ENCODE data around the gene MCOLN1.

The MCOLN1 gene

DNA sequence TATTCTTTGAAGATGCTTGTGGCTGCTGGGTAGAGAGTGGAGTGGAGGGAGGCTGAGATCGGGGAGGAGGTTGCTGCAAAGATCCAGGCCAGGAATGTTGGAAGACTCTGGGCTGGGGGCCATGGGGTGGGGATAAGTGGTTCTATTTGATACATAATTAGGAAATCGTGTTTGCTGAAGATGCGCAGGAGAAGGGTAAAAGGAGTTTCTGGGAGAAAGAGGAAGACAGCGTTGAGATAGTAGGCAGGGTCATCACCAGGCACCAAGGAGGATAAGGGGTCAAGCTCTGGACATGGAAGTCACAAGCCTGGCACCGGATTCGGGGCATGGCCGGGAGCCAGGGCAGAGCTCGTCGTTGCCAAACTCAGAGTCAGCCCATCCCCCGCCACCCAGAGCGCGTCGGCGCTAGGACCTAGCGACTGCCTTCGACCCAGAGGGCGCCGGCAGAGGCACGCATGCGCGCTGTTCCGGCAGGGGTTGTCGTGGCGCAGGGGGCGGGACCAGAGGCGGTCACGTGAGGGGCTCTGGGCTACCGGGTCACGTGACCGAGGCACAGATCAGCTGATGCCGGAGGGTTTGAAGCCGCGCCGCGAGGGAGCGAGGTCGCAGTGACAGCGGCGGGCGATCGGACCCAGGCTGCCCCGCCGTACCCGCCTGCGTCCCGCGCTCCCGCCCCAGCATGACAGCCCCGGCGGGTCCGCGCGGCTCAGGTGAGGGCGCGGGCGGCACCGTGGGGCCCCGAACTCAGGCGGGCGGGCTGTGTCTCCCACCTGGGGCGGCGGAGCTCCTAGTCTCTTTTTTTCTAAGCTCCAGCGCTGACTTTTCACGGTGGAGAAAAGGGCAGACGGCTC lies at the start of gene MCOLN1:
Gene MCOLN1 (plus strand): TSS at position 553 of the 851 bp plus-strand sequence. CDS start 127 bp downstream, at position 680.
- peak; percentile 99 for DNase-seq

DNA sequence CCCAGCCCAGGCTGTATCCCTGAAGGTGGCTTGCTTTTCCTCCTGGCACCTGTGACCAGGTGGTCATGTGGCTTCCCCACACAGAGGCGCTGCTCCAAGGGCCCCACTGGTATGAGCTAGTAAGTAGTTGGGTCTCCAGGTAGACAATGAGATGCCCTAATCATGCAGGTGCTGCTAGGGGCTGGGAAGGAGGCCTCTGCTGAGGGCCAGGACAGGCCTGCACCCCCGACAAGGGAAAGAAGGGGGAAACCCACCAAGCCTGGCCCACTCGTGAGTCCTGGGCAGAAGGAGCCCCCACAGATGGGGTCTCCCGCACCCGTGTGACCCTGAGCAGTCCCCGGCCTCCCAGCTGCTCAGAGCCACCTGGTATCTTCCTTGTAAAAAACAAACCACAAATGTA lies 46.8 kb upstream of the MCOLN1 start:
- DNase-seq, result no peak

DNA sequence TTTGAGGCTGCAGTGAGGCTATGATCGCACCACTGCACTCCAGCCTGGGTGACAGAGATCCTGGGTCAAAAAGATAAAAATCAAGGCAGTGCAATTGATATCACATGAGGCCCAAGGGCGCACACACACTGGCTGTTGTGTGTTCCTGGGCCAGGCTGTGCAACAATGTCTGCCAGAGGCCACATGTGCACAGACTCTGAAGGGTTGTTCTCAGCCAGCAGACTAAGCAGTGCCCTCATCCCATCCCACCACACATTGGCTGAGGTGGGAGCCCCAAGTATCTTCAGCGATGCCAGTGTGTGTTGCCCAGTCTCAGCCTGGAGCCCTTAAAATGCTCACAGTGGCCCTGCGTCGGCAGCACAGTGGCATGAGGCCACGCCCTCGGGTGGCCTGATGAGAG lies 46.2 kb upstream of the MCOLN1 start:
- DNase-seq, result no peak

DNA sequence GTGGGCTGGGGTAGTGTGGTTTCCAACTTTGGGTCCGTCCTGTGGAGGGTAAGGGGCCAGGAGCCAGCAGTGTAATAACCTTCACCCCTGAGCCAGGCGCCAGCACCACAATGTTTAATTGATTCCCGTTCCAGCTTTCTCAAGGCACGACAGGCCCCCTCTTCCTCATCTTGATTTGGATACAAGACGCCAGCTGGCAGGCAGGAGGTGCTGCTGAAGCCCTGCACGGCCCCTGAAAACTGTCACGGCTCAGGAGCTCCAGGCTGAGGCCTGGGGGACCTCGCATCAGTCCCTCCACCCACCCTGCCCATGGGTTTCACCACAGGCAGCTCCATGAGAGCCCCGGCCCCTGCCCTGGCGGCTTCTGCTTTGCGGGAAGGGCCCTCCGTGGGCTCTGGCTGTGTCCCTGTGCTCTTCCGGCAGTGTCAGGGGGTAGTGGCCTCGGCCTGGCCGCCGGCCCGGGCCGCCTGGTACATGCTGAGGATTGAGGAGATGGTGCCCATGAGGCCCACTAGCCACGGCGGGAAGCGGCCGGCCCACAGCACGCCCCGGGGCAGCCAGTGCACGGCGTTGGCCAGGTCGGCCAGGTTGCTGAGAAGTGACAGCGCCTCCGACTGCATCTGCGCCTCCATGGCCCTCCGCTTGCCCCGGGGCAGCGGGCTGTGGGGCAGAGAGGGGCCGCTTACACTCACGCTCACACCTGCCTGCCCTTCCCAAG lies 45.5 kb upstream of the MCOLN1 start:
- DNase-seq, result no peak

DNA sequence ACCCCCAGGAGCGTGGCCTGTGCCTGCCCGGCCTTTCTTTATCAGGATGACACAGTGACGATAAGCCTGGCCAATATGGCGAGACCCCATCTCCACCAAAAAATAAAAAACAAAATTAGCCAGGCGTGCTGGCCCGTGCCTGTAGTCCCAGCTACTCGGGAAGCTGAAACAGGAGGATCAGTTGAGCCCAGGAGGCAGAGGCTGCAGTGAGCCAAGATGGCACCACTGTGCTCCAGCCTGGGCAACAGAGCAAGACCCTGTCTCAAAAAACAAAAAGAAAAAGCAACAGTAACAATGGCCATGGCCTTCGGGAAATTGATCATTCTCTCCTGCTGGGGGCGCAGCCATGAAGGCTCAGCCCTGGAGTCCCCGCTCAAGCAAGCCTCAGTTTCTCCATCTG lies 44.7 kb upstream of the MCOLN1 start:
- DNase-seq, result no peak

DNA sequence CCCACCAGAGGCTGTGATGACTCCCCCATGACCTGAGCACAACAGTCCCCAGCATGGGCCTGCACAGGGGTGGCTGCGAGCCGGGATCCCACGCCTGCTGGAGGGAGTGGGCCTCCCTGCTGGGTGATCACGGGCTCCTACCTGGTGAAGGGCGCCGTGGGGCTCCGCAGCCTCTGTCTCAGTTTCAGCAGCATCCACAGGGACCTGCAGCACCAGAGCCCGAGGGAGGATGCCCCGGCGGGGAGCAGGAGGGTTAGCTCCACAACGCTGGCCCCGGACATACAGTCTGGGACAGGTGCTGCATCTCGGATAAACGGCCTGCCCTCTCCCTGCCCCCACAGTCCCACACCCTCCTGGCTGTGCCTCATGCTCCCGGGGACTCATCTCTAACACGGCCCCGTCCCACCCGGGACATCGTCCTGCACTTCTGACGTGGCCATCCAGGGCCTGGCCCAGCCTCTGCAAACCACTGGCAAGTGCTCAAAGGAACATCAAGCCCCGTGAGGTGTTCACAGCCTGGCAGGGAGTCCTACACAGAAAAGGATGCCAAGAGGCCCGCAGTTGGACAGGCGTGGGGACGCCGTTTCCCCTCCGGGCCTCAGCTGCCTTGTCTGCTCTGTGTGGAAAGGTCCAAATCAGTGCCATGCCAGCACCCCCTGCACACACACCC lies 44.1 kb upstream of the MCOLN1 start:
- no peak for DNase-seq

DNA sequence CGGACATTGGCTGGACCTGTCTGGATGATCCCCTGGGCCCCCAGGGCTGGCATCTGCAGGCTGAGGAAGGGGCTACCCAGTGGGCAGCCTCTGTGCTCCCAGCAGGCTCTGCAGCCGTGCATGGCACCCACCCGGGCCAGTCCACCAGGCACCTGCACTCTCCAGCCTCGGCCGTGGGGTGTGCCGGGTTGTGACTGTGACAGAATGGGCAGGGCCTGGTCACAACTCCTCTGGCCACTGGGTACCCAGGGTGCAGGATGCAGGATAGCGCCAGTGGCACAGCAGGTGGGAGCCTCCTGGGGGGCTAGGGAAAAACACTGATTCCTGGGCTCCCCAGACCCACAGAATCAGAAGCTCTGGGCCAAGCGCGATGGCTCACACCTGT lies 43.6 kb upstream of the MCOLN1 start:
- DNase-seq, result no peak

DNA sequence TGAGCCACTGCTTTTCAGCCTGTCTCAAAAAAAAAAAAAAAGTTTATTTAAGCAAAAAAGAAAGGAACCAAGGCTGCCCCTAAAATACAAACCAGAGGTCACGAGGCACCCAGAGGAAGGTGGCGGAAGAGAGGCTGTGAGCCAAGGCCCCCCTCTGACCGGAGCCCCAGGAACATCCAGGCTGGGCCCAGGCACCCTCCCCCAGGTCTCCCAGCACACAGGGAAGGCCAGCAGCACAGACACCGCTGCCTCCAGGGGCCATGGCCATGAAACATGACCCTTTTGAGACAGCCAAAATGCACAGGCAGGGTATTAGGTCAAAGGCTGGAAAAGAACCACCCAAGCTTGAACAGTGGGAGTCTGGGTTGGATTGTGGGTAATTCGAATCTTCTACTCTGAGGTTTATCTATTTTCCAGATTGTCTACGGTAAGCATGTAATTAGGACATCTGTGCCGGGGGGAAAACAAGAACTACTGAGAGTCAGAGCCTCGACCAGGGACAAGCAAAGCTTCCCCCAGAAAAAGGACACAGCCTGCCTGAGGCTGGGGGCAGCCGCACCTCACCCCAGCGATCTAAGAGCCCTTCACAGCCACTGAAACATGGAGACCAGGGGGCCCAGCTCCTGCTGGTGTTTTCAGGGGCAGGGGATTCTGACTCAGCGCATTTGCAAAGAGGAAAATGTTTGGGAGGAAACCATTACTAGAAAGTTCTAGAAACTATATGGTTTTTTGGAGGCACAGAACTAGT lies 42.0 kb upstream of the MCOLN1 start:
- no peak for DNase-seq

DNA sequence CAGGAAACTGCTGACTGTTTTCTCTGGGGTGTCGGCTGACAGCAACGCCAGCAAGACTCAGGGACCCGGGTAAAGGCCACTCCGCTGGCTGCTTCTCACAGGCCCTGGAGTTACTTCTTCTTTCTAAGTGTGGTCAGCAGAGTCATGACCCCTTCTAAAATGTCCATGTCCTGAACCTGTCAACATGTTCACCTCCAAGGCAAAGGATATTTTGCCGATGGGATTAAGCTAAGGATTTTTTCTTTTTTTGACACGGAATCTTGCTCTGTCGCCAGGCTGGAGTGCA lies 41.5 kb upstream of the MCOLN1 start:
- DNase-seq, result no peak

DNA sequence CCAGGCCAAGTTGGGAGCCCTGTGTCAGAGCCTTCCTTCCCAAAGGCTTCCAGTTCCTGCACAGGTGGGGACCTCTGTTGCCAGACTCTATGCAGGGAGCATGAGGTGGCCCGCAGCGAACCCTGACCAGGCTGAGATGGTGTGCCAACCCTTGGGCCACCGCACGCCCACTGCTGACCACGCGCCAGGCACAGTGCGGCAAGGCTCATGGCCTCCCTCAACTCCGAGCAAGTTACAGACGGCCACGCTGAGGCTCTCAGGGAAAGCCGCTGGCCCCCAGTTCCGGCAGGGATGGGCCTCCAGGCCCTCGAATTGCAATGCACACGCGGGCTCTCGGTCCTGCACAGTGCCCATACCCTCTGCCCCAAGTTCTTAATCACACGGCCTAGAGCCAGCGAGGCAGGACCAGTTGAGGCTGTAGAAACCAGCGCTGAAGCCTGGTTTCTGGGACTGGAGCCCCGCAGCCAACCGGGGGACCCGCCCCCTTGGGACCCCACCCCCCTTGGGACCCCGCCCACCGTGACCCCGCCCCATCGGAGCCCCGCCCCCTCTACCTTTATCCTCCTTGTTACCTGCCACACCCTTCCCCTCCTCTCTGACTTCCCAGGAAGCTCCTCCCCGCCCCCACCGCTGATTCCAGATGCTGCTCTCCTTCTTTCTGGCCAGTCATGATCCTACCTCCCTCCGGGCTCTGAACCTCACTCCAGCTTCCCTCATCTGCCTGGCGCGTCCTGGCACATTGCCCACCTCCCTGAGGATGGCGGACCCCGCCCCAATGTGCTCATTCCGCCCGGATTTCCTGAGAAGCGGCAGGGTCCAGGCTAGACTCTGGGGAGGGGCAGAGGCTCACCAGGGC lies 39.6 kb upstream of the MCOLN1 start:
- no peak for DNase-seq

DNA sequence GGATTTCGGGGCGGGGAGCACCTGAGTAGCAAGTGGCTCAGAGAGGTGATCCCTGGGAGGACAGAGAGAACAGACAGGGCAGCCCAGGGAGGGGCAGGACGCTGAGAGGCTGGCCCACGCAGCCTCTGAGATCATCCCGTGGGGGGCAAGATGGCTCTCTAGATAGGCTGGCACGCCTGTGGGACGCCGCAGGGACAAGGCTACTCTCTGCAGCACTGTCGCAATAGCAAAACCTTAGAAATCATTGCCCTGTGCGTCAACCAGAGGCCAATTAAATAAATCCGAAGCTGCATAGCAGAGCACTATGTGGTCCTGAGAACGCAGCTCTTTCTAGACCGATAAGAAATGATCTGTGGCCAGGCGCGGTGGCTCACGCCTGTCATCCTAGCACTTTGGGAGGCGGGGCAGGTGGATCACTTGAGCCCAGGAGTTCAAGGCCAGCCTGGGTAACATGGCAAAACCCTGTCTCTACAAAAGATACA lies 38.7 kb upstream of the MCOLN1 start:
- DNase-seq, result no peak

DNA sequence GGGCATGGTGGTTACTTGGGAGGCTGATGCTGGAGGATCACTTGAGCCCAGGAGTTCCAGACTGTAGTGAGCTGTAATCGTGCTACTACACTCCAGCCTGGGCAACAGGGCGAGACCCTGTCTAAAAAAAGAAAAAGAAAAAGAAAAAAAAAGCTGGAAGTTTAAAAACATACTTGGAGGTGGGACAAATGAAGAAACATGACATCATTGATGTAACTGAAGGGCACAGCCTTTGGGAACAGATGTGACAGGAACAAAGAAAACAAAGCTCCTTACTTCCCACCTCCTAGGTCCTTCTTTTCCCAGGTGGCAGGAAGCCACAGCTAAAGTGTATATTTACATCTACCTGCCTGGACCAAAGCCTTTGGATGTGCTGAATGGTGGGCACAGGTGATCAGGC lies 35.5 kb upstream of the MCOLN1 start:
- no peak for DNase-seq

DNA sequence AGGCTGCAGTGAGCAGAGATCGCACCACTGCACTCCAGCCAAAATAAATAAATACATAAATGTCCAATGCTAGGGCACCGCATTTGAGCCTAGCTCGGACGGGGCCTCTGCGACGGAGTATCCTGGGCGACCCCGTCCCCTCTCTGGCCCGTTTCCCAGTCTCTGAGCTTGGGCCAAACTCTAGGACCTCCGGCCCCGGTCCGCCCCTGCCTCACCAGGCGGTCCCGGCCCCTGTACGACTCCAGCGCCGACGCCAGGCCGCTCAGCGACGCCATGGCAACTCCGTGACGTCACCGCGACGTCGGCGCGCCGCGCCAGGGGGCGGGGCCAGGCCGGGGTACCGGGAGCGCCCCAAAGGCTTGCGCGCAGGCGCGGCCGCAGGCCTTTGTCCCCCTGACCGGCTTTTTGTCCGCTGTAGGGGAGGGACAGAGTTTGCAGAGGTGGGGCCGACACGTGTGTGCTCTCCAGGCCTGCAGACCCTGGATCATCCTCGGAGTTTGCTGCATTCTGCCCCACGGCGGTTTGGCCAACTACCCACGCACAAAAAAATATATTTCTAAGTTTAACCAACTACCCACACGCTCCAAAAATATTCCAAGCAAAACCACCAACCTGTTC lies 33.6 kb upstream of the MCOLN1 start, which contains the start of gene PEX11G:
Gene PEX11G (minus strand): TSS at position 300 of the 618 bp plus-strand sequence. CDS start 25 bp downstream, at position 275.
- peak; percentile 84 to 85 for DNase-seq

DNA sequence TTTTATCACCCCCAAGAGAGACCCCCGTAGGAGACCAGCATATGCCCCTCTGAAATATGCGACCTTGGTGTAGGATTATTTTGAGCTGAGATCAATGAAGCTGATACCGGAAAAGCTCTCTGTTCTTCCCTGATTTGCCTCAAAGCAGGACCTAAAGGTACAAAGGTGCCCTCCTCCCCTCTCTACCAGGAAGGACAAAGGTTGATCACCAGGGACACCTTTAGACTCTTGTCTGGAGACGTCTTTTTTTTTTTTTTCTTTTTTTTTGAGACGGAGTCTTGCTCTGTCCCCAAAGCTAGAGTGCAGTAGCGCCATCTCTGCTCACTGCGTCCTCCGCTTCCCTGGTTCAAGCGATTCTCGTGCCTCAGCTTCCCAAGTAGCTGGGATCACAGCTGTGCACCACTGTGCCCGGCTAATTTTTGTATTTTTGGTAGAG lies 32.8 kb upstream of the MCOLN1 start:
- DNase-seq, result no peak

DNA sequence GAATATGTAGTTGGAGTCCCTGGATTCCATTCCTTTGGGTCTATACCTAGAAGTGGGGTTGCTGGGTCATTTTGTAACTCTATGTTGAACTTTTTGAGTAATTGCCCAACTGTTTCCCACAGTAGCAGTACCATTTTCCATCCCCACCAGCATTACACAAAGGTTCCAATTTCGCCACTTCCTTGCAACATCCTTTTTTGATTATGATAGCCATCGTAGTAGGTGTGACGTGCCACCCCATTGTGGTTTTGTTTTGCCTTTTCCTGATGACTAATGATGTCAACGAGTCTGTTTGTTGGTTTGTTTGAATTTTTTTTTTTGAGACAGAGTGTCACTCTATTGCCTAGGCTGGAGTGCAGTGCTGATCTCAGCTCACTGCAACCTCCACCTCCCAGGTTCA lies 30.3 kb upstream of the MCOLN1 start:
- DNase-seq, result peak; percentile 23

DNA sequence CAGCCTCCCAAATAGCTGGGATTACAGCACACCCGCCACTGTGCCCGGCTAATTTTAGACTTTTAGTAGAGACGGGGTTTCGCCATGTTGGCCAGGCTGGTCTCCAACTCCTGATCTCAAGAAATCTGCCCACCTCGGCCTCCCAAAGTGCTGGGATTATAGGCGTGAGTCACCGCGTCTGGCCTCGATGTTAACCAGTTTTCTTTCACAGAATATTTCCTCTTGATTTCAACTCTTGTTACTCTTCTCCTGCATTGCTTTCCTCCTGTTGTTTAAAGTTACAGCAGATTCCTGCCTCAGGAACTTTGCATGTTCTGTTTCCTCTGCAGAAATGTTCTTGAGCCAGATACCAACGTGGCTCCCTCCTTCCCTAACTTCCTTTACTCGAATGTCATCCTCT lies 29.9 kb upstream of the MCOLN1 start:
- no peak for DNase-seq

DNA sequence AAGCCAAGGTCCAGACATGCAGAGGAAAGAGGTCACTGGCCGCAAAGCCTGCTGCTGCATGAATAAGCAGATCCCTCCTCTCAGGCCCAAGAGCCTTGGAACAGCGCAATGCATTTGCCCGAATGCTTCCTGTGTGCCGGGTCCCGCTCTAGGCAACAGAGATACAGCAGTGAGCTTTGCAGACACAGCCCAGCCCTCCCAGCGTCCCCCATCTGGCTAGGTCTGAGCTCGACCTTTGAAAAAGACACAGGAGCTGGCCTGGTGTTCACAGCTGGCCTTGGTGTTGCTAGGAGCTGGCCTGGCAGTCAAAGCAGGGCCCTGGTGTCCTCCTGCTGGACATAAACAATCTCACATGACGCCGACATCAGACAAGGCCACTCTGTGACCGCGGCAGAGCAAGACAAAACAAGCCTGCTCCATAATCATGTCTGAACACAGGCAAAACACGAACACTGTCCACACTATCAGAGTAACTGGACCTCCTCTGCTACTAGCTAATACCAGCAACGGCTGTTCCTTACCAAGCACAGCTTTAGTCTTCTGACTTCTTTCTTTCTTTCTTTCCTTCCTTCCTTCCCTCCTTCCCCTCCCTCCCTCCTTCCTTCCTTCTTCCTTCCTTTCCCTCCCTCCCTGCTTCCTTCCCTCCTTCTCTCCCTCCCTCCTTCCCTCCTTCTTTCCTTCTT lies 27.9 kb upstream of the MCOLN1 start:
- no peak for DNase-seq

DNA sequence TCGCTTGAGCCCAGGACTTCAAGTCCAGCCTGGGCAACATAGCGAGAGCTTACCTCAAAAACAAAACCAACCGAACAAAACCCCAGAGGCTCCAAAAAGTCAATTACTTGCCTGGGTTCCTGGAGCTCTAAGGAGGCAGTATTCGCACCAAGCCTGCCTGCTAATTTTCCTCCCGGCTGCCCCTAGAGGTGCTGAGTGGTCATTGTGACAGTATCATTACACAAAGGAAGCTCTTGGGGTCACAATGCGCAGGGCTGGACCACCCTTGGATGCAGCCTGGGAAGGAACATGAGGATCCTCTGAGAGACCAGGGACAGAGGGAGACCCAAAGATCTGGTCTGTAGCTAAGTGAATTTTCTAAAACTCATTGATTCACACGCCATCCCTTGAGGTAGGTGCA lies 25.1 kb upstream of the MCOLN1 start:
- DNase-seq, result no peak

DNA sequence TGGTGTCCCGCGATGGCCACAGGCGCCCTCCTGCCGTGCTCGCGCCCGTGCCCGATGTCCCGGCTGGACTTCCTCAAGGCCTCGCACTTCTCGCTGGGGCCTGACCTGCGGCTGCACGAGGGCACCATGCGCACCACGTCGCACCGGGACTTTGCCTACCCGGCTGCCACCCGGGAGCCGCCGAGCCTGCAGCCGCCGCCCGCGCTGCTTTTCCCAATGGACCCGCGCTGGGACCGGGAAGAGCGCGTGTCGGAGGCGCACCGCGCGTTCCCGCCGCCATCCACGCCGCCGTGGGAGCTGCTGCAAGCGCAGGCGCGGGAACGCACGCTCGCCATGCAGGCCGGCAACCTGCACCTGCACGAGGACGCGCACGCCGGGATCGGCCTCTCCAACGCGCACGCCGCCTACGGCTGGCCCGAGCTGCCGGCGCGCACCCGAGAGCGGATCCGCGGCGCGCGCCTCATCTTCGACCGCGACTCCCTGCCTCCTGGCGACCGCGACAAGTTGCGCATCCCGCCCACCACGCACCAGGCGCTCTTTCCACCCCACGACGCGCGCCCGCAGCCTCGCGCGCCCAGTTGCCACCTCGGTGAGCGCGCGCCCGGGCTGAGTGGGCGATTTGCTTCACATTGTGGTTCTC lies 21.5 kb upstream of the MCOLN1 start:
- DNase-seq, result peak; percentile 23 to 30

DNA sequence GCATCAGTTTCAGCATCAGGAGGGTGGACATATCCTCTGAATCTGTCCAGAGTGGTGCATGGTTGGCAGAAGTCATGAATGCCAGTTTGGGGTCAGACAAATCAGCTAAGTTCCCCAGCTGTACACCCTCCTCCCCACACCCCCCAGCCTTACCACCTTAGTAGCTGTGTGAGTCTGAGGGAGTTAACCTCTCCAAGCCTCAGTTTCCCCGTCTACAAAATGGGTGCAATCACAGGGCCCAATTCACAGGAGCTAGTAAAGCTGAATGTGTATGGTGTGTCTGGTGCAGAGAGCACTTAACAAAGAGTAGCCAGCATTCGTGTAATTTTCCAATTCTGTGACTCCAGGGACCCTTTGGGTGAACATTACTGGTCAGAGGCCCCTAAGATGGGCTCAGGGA lies 19.9 kb upstream of the MCOLN1 start:
- DNase-seq, result no peak
